ENCODE results near the gene CTIF.

DNA sequence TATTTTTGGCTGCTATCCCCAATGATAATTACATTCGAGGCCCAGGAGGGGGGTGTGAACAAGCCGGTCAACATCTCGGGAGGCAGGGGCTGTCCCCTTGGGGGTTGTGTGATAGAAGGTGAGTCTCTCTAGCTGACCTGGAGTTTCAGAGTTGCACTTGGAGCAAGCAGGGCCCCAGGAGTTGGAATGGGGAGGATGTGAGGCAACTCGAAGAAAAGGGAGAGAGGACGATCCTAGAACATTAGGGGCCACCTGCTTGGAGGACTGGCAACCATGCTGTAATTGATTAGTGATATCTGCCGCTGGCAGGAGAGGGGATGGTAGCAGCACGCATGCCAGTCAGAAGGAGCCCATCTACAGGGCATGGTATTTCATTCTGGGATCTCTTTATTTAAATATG, 122.6 kb downstream of the CTIF start:
- TF ChIP-seq, protein P1, sequence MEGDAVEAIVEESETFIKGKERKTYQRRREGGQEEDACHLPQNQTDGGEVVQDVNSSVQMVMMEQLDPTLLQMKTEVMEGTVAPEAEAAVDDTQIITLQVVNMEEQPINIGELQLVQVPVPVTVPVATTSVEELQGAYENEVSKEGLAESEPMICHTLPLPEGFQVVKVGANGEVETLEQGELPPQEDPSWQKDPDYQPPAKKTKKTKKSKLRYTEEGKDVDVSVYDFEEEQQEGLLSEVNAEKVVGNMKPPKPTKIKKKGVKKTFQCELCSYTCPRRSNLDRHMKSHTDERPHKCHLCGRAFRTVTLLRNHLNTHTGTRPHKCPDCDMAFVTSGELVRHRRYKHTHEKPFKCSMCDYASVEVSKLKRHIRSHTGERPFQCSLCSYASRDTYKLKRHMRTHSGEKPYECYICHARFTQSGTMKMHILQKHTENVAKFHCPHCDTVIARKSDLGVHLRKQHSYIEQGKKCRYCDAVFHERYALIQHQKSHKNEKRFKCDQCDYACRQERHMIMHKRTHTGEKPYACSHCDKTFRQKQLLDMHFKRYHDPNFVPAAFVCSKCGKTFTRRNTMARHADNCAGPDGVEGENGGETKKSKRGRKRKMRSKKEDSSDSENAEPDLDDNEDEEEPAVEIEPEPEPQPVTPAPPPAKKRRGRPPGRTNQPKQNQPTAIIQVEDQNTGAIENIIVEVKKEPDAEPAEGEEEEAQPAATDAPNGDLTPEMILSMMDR (conservative IDR thresholded peaks at IDR 0.05; ENCODE audit: low read length): no peak
- TF ChIP-seq EZH2phosphoT487 (IDR thresholded peaks at IDR 0.05; ENCODE audit: borderline replicate concordance, low read depth, low read length): no peak

All from OCI-LY7 (cell line).